ENCODE data around the gene POTEJ.
"Not testable (repeated sequence)": the region's sequence is repeated elsewhere in the genome, so short reads cannot be mapped to it uniquely, and the experiment has no call there.

POTEJ gene

DNA sequence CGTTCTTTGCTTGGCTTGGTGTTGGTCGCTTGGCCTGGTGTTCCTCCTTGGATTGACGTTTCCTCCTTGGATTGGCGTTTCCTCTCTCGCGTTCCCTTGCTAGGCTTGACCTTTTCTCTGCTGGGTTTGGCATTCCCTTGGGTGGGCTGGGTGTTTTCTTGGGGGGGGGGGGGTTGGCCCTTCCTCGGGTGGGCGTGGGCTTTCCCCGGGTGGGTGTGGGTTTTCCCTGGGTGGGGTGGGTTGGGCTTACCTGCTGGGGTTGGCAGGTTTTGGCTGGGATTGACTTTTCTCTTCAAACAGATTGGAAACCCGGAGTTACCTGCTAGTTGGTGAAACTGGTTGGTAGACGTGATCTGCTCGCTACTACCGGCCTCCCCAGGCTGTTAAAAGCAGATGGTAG lies at the start of gene POTEJ:
TSS of gene POTEJ (plus strand) at position 301 of the 400 bp plus-strand sequence. CDS start at position 394, 93 bp downstream.
- H3K27ac ChIP-seq = not testable (repeated sequence)

DNA sequence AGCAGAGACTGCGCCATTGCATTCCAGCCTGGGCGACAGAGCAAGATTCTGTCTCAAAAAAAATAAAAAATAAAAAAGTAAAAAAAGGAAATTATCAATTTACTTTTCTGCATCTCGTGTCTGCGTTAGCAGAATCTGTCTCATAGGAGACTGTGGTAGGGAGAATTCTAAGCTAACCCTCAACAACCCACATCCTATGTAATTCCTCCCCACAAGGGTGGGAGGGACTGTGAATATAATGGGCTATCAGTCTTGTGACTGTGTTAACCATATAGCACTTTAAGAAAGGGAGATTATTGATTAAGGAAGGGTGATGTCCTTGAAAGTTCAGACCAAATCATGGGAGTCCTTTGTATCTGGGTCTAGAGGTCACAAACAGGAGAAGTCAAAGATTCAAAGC lies 45.1 kb upstream of the POTEJ start:
- H3K27ac ChIP-seq = not testable (repeated sequence)

DNA sequence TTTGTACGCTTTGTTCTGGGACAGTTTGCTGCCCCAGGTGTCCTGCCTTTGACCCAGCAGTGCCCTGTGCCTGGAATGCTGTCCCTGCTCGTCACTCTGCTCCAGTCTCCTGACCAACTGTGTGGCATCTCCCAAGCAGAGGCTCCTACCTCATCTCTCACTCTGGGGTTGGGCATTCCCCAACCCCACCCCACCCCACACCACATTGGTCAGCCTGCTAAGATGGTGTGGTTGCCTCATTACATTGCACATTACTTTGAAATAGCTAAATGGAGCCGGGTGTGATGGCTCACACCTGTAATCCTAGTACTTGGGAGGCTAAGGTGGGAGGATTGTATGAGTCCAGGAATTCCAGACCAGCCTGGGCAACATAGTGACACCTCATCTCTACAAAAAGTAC lies 39.3 kb upstream of the POTEJ start:
- not testable (repeated sequence) for H3K27ac ChIP-seq

DNA sequence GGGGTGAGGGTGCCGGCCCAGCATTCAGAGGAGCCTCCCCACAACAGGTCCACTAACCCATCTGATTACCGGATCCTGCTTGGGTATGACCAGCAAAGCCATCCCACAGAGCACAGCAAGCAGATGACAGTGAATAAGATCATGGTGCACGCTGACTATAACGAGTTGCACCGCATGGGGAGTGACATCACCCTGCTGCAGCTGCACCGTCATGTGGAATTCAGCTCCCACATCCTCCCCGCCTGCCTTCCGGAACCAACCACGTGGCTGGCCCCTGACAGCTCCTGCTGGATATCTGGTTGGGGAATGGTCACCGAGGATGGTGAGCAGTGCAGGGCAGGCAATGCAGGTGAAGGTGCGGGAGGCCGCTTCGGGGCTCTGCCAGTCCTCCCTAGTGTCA lies 37.0 kb upstream of the POTEJ start:
- not testable (repeated sequence) for H3K27ac ChIP-seq

DNA sequence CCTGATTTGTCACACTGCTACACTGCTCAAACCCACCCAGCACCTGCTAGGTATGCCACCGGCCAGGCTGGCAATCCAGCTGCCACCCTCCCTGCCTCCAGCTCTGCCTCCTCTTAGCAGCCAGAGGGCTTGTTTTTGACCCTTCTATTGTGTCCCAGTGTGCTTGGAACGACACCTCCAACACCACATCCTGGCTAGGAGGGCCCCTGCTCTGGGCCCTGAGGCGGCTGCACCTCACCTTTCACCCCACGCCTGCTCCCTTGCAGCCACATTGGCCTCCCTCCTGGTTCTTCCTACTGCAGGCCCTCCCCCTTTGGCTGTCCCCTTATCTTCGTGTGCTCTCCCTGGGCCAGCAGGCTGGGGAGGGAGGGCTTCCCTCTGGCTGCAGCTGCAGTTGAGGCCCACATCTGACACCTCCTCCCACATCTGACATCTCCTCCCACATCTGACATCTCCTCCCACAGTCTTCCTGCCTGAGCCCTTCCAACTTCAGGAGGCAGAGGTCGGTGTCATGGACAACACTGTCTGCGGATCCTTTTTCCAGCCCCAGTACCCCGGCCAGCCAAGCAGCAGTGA lies 34.9 kb upstream of the POTEJ start:
- not testable (repeated sequence) for H3K27ac ChIP-seq

DNA sequence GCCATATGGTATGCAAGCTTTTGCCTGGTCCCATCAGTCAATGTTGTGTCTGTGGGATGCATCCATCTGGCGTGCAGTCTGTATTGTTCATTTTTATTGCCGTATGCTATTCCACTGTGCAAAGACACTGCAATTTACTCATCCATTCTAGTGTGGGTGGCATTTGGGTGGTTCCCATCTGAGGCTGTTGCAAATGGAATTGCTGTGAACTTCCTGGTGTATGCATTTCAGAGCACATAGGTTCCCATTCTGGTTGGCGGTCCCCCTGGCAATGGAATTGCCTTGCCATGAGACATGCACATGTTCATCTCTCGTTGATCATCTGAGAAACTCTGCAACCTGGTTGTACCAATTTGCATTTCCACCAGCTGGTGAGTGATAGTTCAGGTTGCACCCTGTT lies 33.7 kb upstream of the POTEJ start:
- H3K27ac ChIP-seq = not testable (repeated sequence)

DNA sequence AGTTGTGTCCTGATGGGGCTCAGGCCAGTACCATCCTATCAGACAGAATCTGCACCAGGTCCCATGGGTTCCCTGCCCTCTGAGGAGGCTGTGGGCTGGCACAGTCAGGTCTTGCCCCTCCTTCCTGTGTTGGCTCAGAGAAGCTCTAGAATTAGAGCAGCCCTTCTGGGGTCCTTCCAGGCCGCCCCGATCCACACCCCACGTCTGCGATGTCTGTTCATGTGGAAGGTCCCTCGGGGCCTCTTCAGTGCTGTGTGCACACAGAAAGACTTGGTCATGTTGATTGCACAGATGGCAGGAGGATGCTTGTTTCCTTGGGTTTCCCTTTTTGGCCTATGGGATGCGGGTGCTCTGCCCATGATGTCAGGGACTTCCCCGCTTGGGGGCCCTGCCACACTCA lies 32.1 kb upstream of the POTEJ start:
- not testable (repeated sequence) for H3K27ac ChIP-seq

DNA sequence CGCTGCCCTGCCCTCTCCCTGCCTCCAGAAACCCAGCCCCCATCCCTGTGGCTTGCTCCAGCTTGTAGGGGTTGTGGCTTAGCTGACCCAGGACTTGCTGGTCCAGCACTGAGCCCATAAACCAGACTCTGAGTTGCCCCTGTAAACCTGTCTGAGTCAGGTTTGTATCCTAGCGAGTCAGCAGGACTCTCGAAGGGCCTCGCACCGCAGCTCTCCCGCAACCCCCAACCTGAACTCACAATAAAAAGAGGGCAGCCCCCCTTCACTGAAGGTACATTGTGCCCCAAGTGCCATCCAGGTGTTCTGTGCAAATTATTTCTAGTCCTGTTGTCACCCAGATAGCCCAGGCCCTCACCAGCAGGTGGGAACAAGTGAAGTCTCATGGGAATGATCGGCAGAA lies 29.7 kb upstream of the POTEJ start:
- H3K27ac ChIP-seq = not testable (repeated sequence)

DNA sequence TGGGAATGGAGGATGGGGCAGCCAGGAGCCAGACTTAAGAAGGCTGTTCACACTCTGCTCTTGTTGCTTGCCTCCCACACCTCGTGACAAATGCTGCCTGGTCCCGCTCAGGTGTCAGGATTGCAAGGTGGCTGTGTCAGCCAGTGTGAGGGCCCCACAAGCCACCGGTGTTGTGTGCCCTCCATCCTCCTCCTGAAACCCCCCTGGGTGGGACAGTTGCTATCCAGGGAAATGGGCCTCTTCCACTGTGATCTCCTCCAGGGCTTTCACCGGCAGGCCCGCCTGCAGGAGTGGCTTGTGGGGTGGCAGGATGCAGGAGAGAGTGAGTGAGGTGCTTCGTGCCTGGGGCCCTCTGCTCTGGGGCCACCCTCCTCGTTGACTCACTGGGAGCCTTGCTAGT lies 28.3 kb upstream of the POTEJ start:
- not testable (repeated sequence) for H3K27ac ChIP-seq

DNA sequence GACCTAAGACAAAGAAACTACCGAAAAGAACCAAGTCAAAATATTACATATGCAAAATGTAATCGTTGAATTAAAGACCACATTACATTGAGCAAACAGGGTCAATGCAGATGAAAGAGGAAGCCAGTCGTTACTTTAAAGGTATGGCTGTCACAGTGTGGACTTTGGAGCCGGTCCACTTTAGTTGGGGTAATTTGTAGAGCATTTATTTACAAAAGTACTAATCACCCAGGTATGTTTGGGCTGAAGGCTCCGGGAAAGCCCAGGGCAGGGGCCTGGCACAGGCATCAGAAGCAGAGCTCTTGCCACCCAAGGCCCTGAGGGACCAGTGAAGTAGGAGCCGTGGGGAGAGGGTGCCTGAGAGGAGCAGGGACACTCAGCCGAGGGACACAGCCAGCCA lies 27.7 kb upstream of the POTEJ start:
- not testable (repeated sequence) for H3K27ac ChIP-seq

DNA sequence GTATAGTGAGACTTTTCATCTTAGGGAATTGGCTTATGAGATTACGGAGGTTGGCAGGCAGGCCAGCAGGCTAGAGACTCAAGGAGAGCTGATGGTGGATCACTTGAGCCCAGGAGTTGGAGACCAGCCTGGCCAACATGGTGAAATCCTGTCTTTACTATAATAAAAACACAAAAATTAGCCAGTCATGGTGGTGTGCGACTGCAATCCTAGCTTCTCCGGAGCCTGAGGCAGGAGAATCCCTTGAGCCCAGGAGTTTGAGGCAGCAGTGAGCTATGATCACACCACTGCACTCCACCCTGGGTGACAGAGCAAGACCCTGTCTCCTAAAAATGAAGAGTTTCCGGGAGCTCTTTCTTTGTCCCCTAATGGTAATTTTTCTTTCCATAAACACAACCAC lies 26.5 kb upstream of the POTEJ start:
- H3K27ac ChIP-seq = not testable (repeated sequence)

DNA sequence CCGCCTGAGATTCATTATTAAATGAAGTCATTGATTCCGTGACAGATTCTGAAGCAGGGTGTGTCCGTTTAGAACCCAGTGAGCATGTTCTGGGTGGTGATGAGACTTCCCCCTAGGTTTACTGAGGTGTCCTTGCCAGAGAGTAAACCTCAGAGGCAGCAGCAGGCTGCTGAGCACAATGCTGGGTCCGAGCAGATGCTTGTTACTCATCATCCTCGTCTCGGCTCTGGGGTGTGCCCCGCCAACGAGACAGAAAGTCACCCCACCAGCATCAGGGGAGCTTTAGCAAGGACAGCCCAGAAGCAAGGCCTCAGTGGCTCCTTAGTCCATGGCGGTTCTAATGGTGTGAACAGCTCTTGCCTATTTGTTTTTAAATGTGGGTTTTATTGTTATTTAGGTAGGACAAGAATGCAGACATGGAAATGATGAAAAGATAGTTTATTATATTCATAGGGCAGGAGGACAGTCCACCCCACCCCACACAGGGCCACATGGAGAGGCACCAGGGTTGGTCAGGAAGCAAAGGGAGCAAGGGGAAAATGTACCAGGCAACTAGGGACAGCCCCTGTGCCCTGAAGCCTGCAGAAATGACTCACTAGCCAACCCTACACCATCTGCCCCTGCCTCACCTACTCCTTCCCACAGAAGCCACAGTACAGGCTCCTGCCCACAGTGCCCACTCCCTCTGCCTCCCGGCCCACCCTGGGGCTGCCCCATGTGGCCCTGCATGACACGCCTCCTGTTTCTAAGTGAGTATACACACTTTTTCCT lies 22.4 kb upstream of the POTEJ start:
- not testable (repeated sequence) for H3K27ac ChIP-seq

DNA sequence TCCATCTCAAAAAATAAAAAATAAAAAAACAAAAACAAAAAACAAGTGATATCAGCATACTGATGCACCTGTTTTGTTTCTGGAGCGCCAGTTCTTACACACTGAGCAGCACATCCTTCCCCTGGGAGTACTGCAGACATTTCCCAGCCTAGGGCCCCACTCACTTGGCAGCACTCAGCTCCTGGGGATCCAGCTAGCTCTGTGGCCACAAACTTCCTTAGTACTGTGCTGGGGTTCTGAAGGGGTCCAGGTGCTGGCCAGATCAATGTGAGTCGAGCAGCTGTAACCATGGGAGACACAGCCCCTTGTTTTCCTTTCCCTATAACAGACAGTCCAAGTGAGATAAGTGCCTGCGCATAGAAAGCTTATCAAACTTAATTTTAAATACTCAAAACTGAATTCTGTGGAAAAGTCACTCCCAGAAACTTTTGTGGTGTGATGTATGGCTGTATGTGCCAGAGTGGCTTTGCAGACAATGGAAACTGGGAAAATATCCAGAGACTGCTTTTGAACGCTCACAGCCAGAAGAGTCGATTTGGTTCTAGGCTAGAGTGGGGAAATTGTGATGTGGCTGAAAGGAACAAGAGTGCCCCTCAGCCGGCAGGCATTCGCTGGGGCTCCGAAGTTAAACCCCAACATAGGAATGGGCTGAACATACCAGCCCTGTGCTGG lies 20.9 kb upstream of the POTEJ start:
- H3K27ac ChIP-seq = not testable (repeated sequence)

DNA sequence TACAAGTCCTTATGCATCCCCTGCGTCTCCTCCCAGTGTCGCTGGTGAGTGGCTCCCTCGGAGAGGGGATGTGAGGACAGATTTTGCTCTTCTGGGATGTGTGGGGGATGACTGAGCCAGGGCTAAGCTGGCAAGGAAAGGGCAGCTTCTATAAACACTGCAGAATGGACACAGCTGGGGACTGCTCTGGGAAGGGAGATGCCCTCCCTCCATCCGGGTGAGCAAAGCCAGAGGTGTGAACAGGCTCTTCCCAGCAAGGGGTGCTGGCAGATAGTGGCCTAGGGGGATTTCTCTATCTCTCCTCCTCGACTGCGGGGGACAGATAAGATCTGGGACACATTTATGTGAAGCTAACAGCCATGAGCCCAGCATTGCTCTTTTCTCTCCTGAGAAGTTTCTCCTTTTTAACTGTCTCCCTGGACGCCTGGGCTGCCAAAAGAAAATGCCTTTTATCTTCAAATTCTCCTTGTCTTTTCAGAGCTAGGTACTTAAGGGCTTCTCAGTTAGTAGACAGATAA lies 20.3 kb upstream of the POTEJ start:
- not testable (repeated sequence) for H3K27ac ChIP-seq

DNA sequence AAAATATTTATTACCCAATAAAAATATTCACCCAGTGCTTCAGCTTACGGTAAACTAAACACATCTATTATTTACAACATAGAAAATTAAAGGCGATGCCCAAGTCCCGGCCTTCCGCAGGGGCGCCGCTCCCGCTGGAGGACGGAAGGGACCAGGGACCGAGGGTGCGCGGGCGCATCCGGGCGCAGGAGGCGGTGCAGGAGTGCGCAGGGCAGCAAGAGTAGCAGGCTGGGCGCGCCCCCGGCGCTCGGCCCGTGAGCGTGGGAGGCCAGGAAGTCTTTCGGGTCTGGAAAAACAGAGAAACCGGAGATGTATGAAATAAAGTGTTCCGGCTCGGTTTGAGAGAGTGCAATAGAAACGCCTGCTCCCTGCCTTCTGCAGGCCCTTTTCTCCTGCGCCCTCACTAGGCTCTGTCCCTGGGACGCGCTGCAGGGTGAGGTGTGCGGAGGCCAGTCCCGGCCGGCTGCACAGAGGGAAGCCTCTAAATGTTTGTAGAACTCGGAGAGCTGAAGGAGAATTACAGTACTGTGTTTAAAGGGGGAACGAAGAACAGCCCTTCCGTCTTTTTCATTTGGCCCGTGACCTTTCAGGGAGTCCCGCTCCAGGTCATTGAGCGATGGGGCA lies 18.3 kb upstream of the POTEJ start:
- not testable (repeated sequence) for H3K27ac ChIP-seq

DNA sequence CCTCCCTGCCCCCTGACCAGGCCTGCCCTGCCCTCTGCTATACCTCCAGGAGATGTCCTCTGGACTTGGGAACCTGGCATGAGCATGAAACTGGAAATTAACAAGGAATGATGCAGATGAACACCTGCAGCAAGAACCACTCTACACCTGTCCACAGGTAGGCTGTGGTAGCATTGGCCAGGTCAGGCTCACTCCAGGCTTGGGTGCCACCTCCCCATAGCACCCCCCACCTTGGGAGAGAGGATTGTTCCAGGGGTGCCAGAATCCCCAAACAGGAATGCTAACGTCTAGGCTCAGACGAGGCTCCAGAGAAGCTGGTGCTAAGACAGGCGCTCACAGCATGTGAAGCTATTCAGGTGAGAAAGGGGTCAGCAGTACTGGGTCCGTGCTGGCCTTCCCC lies 17.2 kb upstream of the POTEJ start:
- H3K27ac ChIP-seq = not testable (repeated sequence)

DNA sequence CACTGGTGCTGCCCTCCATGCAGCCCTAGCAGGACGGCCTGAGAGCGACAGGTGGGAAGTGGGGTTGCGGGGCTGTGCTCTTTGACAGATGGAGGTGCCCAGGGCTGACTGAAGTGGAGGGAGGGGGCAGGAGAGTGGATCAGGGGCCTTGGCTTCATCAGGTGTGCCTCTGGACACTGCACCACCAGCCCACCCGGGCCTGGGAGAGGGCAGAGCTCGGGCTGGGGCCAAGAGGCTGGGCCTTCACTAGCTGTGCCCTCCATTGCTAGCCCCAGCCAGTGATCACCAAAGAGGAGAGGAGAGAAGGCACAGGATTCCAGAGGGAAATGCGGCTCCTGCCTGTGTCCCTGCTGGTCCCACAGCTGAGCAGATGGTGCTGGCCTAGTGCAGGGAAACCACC lies 14.5 kb upstream of the POTEJ start:
- not testable (repeated sequence) for H3K27ac ChIP-seq

DNA sequence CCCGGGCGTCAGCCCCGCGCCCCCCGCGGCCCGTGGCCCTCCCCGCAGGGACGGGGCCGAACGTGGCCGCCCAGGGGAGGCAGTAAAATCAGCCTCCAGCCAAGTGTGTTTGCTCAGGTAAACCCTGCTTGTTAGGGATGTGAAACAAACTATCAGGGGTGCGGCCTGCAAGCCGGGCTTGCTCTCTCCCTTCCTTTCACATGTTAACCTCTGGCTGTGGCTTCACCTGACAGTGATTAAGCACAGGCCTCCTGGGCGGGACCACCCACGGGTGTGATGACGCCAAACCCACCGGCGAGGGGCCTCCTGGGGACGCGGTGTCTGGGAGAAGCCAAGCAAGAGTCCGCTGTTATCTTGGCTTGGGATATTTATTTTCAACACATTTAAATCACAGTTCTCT lies 13.2 kb upstream of the POTEJ start:
- H3K27ac ChIP-seq = not testable (repeated sequence)

DNA sequence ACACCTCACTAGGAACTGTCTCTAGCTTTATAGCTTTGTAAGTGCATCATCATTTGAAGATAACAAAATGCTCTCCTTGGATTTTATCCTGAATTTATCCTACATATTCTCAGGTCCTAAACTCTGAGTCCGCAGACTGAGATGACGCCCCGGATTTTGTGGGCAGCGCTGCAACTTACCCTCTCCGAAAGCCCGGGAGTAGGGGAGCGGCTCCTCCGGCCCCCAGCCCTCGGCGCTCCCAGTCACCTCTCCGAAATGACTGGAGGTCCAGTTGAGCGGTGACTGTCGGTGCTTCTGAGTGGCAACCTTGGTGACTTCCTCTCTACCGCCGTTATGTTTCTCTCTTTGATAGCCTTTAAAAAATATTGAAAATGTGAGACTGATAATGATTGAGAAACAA lies 12.8 kb upstream of the POTEJ start:
- H3K27ac ChIP-seq = not testable (repeated sequence)

DNA sequence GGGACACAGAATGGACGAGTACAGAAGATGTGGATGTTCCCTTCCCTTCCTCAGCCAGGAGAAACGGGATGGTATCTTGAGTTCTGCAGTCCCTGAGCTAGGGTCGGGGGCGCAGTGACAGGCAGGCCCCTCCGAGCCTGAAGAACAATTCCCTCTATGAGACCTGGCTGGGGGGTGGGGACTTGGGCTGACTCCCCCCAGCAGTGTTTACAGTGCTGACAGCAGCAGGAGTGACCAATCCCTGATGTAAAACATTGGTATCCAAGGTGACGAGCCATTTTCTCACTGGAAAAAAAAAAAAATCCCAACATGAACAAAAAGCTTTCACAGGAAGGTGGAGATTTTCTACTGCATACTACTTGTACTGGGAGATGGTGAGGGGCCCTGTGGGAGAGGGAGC lies 11.8 kb upstream of the POTEJ start, which contains the start of gene CFC1:
TSS of gene CFC1 (minus strand) at position 183 of the 400 bp plus-strand sequence. CDS start 288 bp downstream, outside the sequence.
- not testable (repeated sequence) for H3K27ac ChIP-seq

DNA sequence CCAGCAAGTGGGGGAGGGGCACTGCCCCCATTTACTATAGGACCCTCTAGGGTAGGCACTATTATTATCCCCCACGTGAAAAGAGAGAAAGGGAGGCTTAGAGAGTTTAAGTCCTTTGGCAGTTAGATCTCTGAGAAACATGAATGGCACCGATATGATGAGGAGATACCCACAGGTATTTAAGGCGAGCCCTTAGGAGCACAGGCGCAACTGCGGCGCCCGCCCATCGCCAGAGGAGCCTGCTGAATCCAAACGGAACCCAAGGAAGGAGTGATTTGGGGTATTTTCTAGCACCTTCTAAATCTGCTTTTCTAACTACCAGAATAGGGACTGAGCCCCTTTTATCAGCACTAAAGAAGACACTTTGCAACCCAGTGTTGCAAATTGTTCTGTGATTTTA lies 11.3 kb upstream of the POTEJ start:
- not testable (repeated sequence) for H3K27ac ChIP-seq

DNA sequence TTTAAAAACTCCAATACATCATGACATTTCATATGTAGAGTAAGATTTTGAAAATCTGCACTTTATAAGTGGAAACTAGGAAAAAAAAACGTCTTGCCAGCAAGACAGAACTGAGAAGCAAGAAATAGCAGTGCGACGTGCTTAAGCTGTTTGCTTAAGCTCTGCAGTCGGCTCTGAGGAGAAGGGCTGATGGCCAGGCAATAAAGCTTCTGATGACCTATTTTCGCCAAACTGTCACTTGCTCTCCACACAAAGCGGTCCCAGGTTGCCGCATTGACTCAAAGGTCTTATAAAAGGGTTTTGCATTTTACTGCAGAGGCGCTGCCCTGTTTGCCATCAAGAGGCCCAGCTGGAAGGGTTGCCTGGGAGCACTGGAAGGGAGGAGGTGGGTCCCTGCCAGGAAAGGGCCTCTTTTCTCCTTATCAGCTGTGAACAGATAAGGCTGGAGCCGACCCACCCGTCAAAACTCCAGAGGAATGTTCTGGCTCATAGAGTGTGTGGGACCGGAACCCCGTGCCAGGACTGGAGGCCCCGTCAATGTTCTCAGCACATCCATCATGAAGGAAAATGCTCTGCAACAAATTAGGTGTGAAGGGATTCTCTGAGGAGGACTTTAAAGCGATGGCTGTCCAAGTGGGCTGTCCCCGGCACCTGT lies 9.5 kb upstream of the POTEJ start:
- H3K27ac ChIP-seq = not testable (repeated sequence)

Measured in VCaP (cell line).